Progenitor cell of endocrine pancreas (in vitro differentiated cells): ENCODE results near the gene REPS2. TPM values are rescaled to one million over a fixed set of nuclear protein-coding genes. Genes with fewer than 3 reads are reported as not detected.

Experiments used
- DNase-seq: peaks from one replicate; pipeline ENCODE4 v3.0.0; 2021; ENCODE audit warnings: low spot score; ENCODE audit not compliant: unreplicated experiment
- H3K27ac Mint-ChIP-seq: 2 replicates; pipeline ENCODE4 v1.8.0; 2021; ENCODE audit warnings: mild to moderate bottlenecking, moderate library complexity, mixed read lengths
- H3K27me3 Mint-ChIP-seq: 2 replicates; pipeline ENCODE4 v1.8.0; 2021; ENCODE audit warnings: mixed read lengths
- H3K36me3 Mint-ChIP-seq: 2 replicates; pipeline ENCODE4 v1.8.0; 2022; ENCODE audit warnings: mixed read lengths; ENCODE audit not compliant: insufficient read depth
- H3K4me1 Mint-ChIP-seq: 2 replicates; pipeline ENCODE4 v1.8.0; 2021; ENCODE audit warnings: low read depth, mixed read lengths
- H3K4me3 Mint-ChIP-seq: 2 replicates; pipeline ENCODE4 v1.8.0; 2021; ENCODE audit warnings: low read depth, mild to moderate bottlenecking, moderate library complexity, mixed read lengths
- H3K9me3 Mint-ChIP-seq: 2 replicates; pipeline ENCODE4 v1.8.0; 2021; ENCODE audit warnings: low read depth, mixed read lengths
- long read RNA-seq: library from polyadenylated mRNA; unstranded; transcript quantifications from one replicate; pipeline ENCODE4 v2.0.0, GENCODE V29; 2020
- total RNA-seq: library from RNA; stranded (reverse); gene quantifications from 2 replicates; pipeline ENCODE4 v1.2.1, GENCODE V29; 2021
- TF ChIP-seq, protein P1 (sequence below): fragments of 200-600 bp; sonication (generic); IDR thresholded peaks from one replicate; pipeline ENCODE4 v1.5.0; 2021; ENCODE audit warnings: antibody characterized with exemption, mild to moderate bottlenecking; ENCODE audit not compliant: unreplicated experiment

The REPS2 gene
- 2.6 and 4.3 TPM in 2 replicates for total RNA-seq
- long read RNA-seq = 0 reads

- peak; percentile 89 for DNase-seq
- no peaks in the 10 kb centered on the region for H3K4me1 Mint-ChIP-seq
- no peaks in the 10 kb centered on the region for H3K36me3 Mint-ChIP-seq
- peaks cover 27% of the 10 kb centered on the region for H3K27me3 Mint-ChIP-seq
- peak within 1 kb of the TSS; percentile 89 for H3K27ac Mint-ChIP-seq
- TF ChIP-seq, protein P1, sequence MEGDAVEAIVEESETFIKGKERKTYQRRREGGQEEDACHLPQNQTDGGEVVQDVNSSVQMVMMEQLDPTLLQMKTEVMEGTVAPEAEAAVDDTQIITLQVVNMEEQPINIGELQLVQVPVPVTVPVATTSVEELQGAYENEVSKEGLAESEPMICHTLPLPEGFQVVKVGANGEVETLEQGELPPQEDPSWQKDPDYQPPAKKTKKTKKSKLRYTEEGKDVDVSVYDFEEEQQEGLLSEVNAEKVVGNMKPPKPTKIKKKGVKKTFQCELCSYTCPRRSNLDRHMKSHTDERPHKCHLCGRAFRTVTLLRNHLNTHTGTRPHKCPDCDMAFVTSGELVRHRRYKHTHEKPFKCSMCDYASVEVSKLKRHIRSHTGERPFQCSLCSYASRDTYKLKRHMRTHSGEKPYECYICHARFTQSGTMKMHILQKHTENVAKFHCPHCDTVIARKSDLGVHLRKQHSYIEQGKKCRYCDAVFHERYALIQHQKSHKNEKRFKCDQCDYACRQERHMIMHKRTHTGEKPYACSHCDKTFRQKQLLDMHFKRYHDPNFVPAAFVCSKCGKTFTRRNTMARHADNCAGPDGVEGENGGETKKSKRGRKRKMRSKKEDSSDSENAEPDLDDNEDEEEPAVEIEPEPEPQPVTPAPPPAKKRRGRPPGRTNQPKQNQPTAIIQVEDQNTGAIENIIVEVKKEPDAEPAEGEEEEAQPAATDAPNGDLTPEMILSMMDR = peak; percentile 12
- no peaks in the 10 kb centered on the region for H3K9me3 Mint-ChIP-seq
- peak within 1 kb of the TSS; percentile 89 for H3K4me3 Mint-ChIP-seq
Measured at GRCh38 chrX:16946361-16946964, at the start of gene REPS2. REPS2 (plus strand) TSS chrX:16946658; CDS start chrX:16946862, 204 bp downstream.

DNA sequence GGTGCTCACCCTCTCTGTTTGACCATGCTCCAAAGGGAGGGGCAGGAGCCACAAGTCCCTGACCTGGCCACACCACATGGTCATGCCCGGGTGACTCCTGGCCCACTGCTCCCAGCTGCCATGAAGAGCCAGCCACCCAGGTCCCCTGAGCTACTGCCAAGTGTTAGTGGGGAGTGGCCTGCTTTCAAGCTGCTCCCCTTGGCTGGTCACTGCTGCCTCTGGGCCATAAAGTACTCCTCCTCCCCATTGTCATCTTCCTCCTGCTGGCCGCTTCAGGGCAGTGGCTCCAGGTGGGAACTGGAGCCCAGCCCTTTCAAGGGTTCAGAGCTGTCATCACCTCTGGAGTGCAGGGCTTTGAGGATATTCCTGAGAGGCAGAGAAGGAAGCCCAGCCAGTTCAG, 49.0 kb upstream of the REPS2 start:
- Mint-ChIP-seq H3K9me3 (no peaks in the 10 kb centered on the region), H3K4me1 (peaks cover 2% of the 10 kb centered on the region), H3K4me3 (no peak overlapping the region), H3K27ac (no peak overlapping the region), H3K27me3 (peaks cover 6% of the 10 kb centered on the region), H3K36me3 (no peaks in the 10 kb centered on the region)
- TF ChIP-seq, protein P1 = no peak
- DNase-seq = no peak

GRCh38 chrX:16903274-16904022, 43.0 kb upstream of the REPS2 start:
- no peak for DNase-seq
- TF ChIP-seq, protein P1 = no peak
- H3K36me3 Mint-ChIP-seq = no peaks in the 10 kb centered on the region
- no peaks in the 10 kb centered on the region for H3K4me1 Mint-ChIP-seq
- H3K27me3 Mint-ChIP-seq = no peaks in the 10 kb centered on the region
- H3K4me3 Mint-ChIP-seq = no peak overlapping the region
- H3K27ac Mint-ChIP-seq = no peak overlapping the region
- peaks cover 3% of the 10 kb centered on the region for H3K9me3 Mint-ChIP-seq

DNA sequence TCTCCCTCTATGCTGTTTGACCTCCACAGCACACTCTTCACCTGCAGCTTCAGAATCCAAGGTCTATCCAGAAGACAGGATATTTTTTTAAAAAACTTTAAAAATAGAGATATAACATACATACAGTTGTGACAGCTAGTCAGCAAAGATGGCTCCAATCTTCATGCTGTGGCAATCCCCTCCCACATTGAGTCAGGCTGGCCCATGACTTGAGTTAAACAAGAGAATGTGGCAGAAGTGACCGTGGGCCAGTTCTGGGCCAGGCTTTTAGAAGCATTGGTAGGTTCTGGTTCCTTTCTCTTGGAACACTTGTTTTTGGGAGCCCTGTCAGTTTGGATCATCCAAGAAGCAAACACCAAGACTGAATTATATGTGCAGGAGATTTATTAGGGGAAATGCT, 36.1 kb upstream of the REPS2 start:
- H3K4me1 Mint-ChIP-seq = no peaks in the 10 kb centered on the region
- TF ChIP-seq, protein P1 = no peak
- no peak overlapping the region for H3K4me3 Mint-ChIP-seq
- H3K9me3 Mint-ChIP-seq = no peaks in the 10 kb centered on the region
- no peaks in the 10 kb centered on the region for H3K36me3 Mint-ChIP-seq
- no peaks in the 10 kb centered on the region for H3K27me3 Mint-ChIP-seq
- peak overlapping the region; percentile 52 for H3K27ac Mint-ChIP-seq
- no peak for DNase-seq

GRCh38 chrX:16914058-16914457, 32.4 kb upstream of the REPS2 start:
- TF ChIP-seq, protein P1 = no peak
- DNase-seq = no peak
- no peak overlapping the region for H3K27ac Mint-ChIP-seq
- H3K9me3 Mint-ChIP-seq = no peaks in the 10 kb centered on the region
- H3K4me3 Mint-ChIP-seq = no peak overlapping the region
- H3K4me1 Mint-ChIP-seq = peaks cover 2% of the 10 kb centered on the region
- no peaks in the 10 kb centered on the region for H3K27me3 Mint-ChIP-seq
- H3K36me3 Mint-ChIP-seq = no peaks in the 10 kb centered on the region
